ENCODE data around the gene AGRN.
"Not testable (repeated sequence)": the region's sequence is repeated elsewhere in the genome, so short reads cannot be mapped to it uniquely, and the experiment has no call there.

AGRN gene

GRCh38 chr1:1074631-1075147 is 54.8 kb downstream of the AGRN start:
- H3K4me3 ChIP-seq (ENCODE audit: low read depth, low read length): no peak overlapping the region
- TF ChIP-seq CTCF (IDR thresholded peaks at IDR 0.05; ENCODE audit: insufficient read depth, low read length, missing control alignments): no peak
- no peak for DNase-seq (ENCODE audit: low read depth, low spot score)
- ChIA-PET POLR2A (no interaction called here), CTCF (interaction anchor here (2.6 kb wide), 1 partner anchor 11 kb away, joined by 12 read pairs; no protein-coding TSS in a partner anchor)

- CTCF ChIA-PET: interaction anchor here (2.6 kb wide), 1 partner anchor 12 kb away, joined by 12 read pairs; no protein-coding TSS in a partner anchor
- H3K4me3 ChIP-seq (ENCODE audit: low read depth, low read length): no peak overlapping the region
- TF ChIP-seq CTCF (IDR thresholded peaks at IDR 0.05; ENCODE audit: insufficient read depth, low read length, missing control alignments): no peak
- POLR2A ChIA-PET: no interaction called here
- DNase-seq (ENCODE audit: low read depth, low spot score): no peak
These were observed 55.4 kb downstream of the AGRN start for GRCh38 chr1:1075148-1075935.

- CTCF ChIA-PET; DNase-seq (ENCODE audit: low read depth, low spot score); POLR2A ChIA-PET; H3K4me3 ChIP-seq (ENCODE audit: low read depth, low read length): not testable (repeated sequence)
These were observed 57.5 kb downstream of the AGRN start for GRCh38 chr1:1077396-1077795.

- POLR2A ChIA-PET: no interaction called here
- peak; percentile 55 for DNase-seq (ENCODE audit: low read depth, low spot score)
- CTCF ChIA-PET: interaction anchor here (0.9 to 1.0 kb wide), 2 partner anchors 16 to 98 kb away, joined by 3 read pairs; no protein-coding TSS in a partner anchor
- peak overlapping the region; percentile 20 for H3K4me3 ChIP-seq (ENCODE audit: low read depth, low read length)
- TF ChIP-seq CTCF (IDR thresholded peaks at IDR 0.05; ENCODE audit: insufficient read depth, low read length, missing control alignments): no peak
These were observed 59.6 kb downstream of the AGRN start for GRCh38 chr1:1079408-1080121.

GRCh38 chr1:1080122-1080757 is 60.3 kb downstream of the AGRN start:
- CTCF ChIA-PET: interaction anchor here (0.9 to 1.0 kb wide), 2 partner anchors 16 to 99 kb away, joined by 3 read pairs; no protein-coding TSS in a partner anchor
- peak overlapping the region; percentile 12; the same call in 1 of the 2 replicates for H3K4me3 ChIP-seq (ENCODE audit: low read depth, low read length)
- no peak for DNase-seq (ENCODE audit: low read depth, low spot score)

GRCh38 chr1:1080951-1081310 is 61.0 kb downstream of the AGRN start:
- ChIA-PET CTCF (no interaction called here), POLR2A (no interaction called here)
- H3K4me3 ChIP-seq (ENCODE audit: low read depth, low read length): no peak overlapping the region
- no peak for DNase-seq (ENCODE audit: low read depth, low spot score)
- no peak for TF ChIP-seq CTCF (IDR thresholded peaks at IDR 0.05; ENCODE audit: insufficient read depth, low read length, missing control alignments)

More at GRCh38 chr1:1080122-1080757, 60.3 kb downstream of the AGRN start:
- POLR2A ChIA-PET: no interaction called here
- TF ChIP-seq CTCF (IDR thresholded peaks at IDR 0.05; ENCODE audit: insufficient read depth, low read length, missing control alignments): no peak
